Upper lobe of left lung (tissue), 4 donors: ENCODE data around the gene AKAP6.

Source experiments
- POLR2AphosphoS5 ChIP-seq, 2 donors: sonication (generic); formaldehyde crosslinking; IDR thresholded peaks; one replicate each; pipeline ENCODE4 v1.5.1; 2017; ENCODE audit warnings: antibody characterized with exemption in 2 of 2
- TF ChIP-seq, protein P1 (sequence below), 6 experiments: fragments of 450-650 bp in 4 of 6; fragments of 200-600 bp in 2 of 6; sonication (generic) in 2 of 6; IDR thresholded peaks; one replicate each; pipeline ENCODE4 v1.5.1; 2016 to 2019; ENCODE audit warnings: antibody characterized with exemption in 6 of 6

DNA sequence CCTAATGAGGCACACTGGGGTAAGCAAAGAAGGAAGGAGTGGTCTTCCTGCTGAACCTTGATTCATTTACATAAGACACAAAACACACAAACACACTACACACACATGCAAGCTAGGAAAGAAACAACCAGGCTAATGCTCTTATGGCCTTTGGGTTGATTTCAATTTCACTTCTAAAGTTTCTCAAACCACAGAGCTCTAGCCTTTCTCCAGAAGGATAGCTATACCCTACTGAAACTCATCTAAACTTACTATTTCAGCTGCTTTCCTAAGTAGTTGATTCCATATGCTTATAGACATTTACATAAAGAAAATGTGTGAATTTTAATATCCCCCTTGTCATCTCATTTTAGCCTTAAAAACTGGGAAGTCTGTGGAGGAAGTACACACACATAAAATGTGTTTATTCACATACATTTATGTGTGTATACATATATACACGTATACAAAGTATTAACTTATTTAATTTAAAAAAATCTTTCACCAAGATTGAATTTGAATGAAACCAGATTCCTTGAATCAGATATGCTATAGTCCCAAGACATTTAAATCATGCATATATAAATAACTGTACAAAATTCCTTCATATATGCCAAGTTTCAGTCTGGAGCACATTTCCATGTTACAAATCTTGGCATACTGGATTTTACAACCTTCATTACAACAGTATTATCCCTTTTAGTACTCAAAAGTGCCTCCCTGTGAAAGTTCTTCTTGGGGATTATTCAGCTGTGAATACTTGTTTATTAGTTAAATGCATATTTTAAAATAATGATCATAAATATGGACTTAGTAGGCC lies 377.8 kb downstream of the AKAP6 start:
- TF ChIP-seq, protein P1, sequence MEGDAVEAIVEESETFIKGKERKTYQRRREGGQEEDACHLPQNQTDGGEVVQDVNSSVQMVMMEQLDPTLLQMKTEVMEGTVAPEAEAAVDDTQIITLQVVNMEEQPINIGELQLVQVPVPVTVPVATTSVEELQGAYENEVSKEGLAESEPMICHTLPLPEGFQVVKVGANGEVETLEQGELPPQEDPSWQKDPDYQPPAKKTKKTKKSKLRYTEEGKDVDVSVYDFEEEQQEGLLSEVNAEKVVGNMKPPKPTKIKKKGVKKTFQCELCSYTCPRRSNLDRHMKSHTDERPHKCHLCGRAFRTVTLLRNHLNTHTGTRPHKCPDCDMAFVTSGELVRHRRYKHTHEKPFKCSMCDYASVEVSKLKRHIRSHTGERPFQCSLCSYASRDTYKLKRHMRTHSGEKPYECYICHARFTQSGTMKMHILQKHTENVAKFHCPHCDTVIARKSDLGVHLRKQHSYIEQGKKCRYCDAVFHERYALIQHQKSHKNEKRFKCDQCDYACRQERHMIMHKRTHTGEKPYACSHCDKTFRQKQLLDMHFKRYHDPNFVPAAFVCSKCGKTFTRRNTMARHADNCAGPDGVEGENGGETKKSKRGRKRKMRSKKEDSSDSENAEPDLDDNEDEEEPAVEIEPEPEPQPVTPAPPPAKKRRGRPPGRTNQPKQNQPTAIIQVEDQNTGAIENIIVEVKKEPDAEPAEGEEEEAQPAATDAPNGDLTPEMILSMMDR (IDR thresholded peaks at IDR 0.05), result no peak
- TF ChIP-seq POLR2AphosphoS5 (IDR thresholded peaks at IDR 0.05), result no peak
